CD14-positive monocyte (primary cell): ENCODE results near the gene KSR1. TPM values are rescaled to one million over a fixed set of nuclear protein-coding genes. Genes with fewer than 3 reads are reported as not detected.

Source experiments
- DNase-seq, 3 donors: peaks; one replicate each; pipeline ENCODE4 v3.0.0-alpha.2; 2011 to 2022
- H2AFZ ChIP-seq: 2 replicates; pipeline ENCODE4 v1.6.0; 2012; ENCODE audit warnings: mild to moderate bottlenecking, low read depth, low read length, inconsistent platforms; ENCODE audit not compliant: insufficient read depth, poor library complexity, severe bottlenecking
- H3K27ac ChIP-seq, 2 donors: 1 replicate in 1 of 2; 2 replicates in 1 of 2; pipeline ENCODE4 v1.5.1; 2012 to 2013; ENCODE audit warnings: low read length in 2 of 2, control low read depth in 1 of 2, inconsistent platforms in 1 of 2, low read depth in 1 of 2, mild to moderate bottlenecking in 1 of 2
- H3K27me3 ChIP-seq, 2 donors: one replicate each; pipeline versions ENCODE4 v1.6.0 to v1.6.1; 2011 to 2013; ENCODE audit warnings: low read length in 2 of 2; ENCODE audit not compliant: control insufficient read depth in 2 of 2, insufficient read depth in 2 of 2
- H3K36me3 ChIP-seq, 2 donors: replicated peaks in 1 of 2; 1 replicate in 1 of 2; 2 replicates in 1 of 2; pipeline versions ENCODE4 v1.5.1 to v1.6.1; 2012 to 2013; ENCODE audit warnings: low read length in 2 of 2, control low read depth in 1 of 2, inconsistent platforms in 1 of 2, mild to moderate bottlenecking in 1 of 2; ENCODE audit not compliant: insufficient read depth in 2 of 2, control insufficient read depth in 1 of 2
- H3K4me1 ChIP-seq, 2 donors: 1 replicate in 1 of 2; 2 replicates in 1 of 2; pipeline versions ENCODE4 v1.5.1 to v1.6.1; 2012 to 2013; ENCODE audit warnings: low read length in 2 of 2, control low read depth in 1 of 2, inconsistent platforms in 1 of 2, mild to moderate bottlenecking in 1 of 2, moderate library complexity in 1 of 2; ENCODE audit not compliant: insufficient read depth in 2 of 2, control insufficient read depth in 1 of 2
- H3K4me2 ChIP-seq: replicated peaks from 2 replicates; pipeline ENCODE3; 2012; ENCODE audit warnings: low read length, moderate library complexity, mild to moderate bottlenecking; ENCODE audit not compliant: poor library complexity, severe bottlenecking; ENCODE audit errors: extremely low read depth
- H3K4me3 ChIP-seq, 3 experiments: fragments of 200-600 bp in 1 of 3; sonication (generic) in 1 of 3; replicated peaks in 1 of 3; 1 replicate in 2 of 3; 2 replicates in 1 of 3; pipeline ENCODE4 v1.5.1; 2011 to 2013; ENCODE audit warnings: low read length in 3 of 3, mild to moderate bottlenecking in 3 of 3, control low read depth in 2 of 3, low read depth in 2 of 3, inconsistent platforms in 1 of 3, moderate library complexity in 1 of 3
- H3K79me2 ChIP-seq: 2 replicates; pipeline ENCODE4 v1.6.0; 2012; ENCODE audit warnings: mild to moderate bottlenecking, control low read depth, inconsistent platforms, low read length, moderate library complexity; ENCODE audit not compliant: insufficient read depth
- H3K9ac ChIP-seq: 2 replicates; pipeline ENCODE4 v1.6.0; 2017; ENCODE audit warnings: low read length, mild to moderate bottlenecking; ENCODE audit not compliant: insufficient read depth, poor library complexity, severe bottlenecking
- H3K9me3 ChIP-seq, 2 donors: replicated peaks in 1 of 2; 1 replicate in 1 of 2; 2 replicates in 1 of 2; pipeline versions ENCODE4 v1.5.1 to v1.6.1; 2012 to 2013; ENCODE audit warnings: low read length in 2 of 2, control low read depth in 1 of 2; ENCODE audit not compliant: control insufficient read depth in 1 of 2, insufficient read depth in 1 of 2
- H4K20me1 ChIP-seq: 2 replicates; pipeline ENCODE4 v1.6.0; 2012; ENCODE audit warnings: mild to moderate bottlenecking, low read length, control low read depth, moderate library complexity; ENCODE audit not compliant: insufficient read depth
- H3K27ac Mint-ChIP-seq, 7 donors: one replicate each; pipeline ENCODE4 v1.8.0; 2020; ENCODE audit warnings: mild to moderate bottlenecking in 7 of 7, mixed read lengths in 7 of 7, moderate library complexity in 6 of 7, inconsistent platforms in 2 of 7
- H3K27me3 Mint-ChIP-seq, 3 donors: one replicate each; pipeline ENCODE4 v1.8.0; 2021 to 2022; ENCODE audit warnings: low read depth in 3 of 3, mild to moderate bottlenecking in 3 of 3, mixed read lengths in 3 of 3, moderate library complexity in 3 of 3, inconsistent platforms in 1 of 3
- H3K36me3 Mint-ChIP-seq, 2 donors: one replicate each; pipeline ENCODE4 v1.8.0; 2020; ENCODE audit warnings: mixed read lengths in 2 of 2, inconsistent platforms in 1 of 2, mild to moderate bottlenecking in 1 of 2
- H3K4me1 Mint-ChIP-seq: one replicate; pipeline ENCODE4 v1.8.0; 2020; ENCODE audit warnings: mild to moderate bottlenecking, mixed read lengths
- H3K4me3 Mint-ChIP-seq, 2 donors: one replicate each; pipeline ENCODE4 v1.8.0; 2020; ENCODE audit warnings: mild to moderate bottlenecking in 2 of 2, mixed read lengths in 2 of 2, moderate library complexity in 1 of 2
- H3K9me3 Mint-ChIP-seq, 7 donors: one replicate each; pipeline ENCODE4 v1.8.0; 2020 to 2022; ENCODE audit warnings: mixed read lengths in 7 of 7, mild to moderate bottlenecking in 6 of 7, moderate library complexity in 6 of 7, inconsistent platforms in 2 of 7
- WGBS: methylation state at CpG from one replicate; pipeline ENCODE4 v1.1.5; 2013; ENCODE audit warnings: missing lambda C conversion rate; ENCODE audit not compliant: insufficient coverage; 5-methylcytosine and 5-hydroxymethylcytosine counted together
- intact Hi-C, 2 donors: fragments of 100-400 bp; cut with micrococcal nuclease; formaldehyde crosslinking; loops; one replicate each; pipeline versions ENCODE4 v1.15.0 to v1.15.1; 2023
- polyA plus RNA-seq, 3 donors: library from polyadenylated mRNA; depleted of rRNA in 1 of 3; unstranded in 2 of 3; stranded (reverse) in 1 of 3; fragments of 300-500 nt in 2 of 3; fragments of >200 nt in 1 of 3; fragmentation: Illumina TruSeq in 2 of 3; gene quantifications; 1 replicate in 2 of 3; 2 replicates in 1 of 3; pipeline ENCODE4 v1.2.3, GENCODE V29; 2012 to 2021
- TF ChIP-seq, protein P1 (sequence below): fragments of 200-600 bp; IDR thresholded peaks from one replicate; pipeline ENCODE4 v1.8.0; 2022; ENCODE audit warnings: antibody characterized with exemption, mild to moderate bottlenecking

Gene KSR1
- polyA plus RNA-seq, 3 donors: 1.2 to 111 (median 4.2) TPM

DNA sequence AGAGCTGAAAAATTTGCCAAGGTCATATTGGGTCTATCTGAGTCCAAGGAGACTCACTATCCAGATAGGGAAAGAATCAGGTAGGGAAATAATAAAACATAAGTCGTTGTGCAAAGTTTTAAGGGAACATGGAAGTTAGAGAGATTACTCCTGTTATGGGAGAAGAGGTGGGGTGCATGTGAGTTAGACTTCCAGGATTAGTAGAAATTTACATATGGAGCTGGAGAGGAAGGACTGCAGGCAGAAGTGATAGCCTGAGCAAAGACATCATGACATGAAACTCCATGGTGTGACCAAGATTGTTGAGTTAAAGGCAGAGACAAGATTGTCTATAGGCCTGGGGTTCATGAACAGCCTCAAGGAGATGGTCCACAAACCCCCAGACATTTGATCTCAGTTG is 5.8 kb upstream of the KSR1 start:
- intact Hi-C loops: no loop called here
- H3K4me3 Mint-ChIP-seq: no peak overlapping the region
- Histone ChIP-seq H3K9me3 (no peaks in the 10 kb centered on the region), H2AFZ (no peak overlapping the region), H3K4me2 (no peak overlapping the region), H3K36me3 (no peaks in the 10 kb centered on the region), H3K9ac (no peak overlapping the region), H3K27me3 (no peaks in the 10 kb centered on the region), H3K79me2 (no peaks in the 10 kb centered on the region), H4K20me1 (no peaks in the 10 kb centered on the region), H3K27ac (no peak overlapping the region), H3K4me3 (no peak overlapping the region), H3K4me1 (no peaks in the 10 kb centered on the region)
- H3K27me3 Mint-ChIP-seq: peaks cover 2 to 5% (median 3%) of the 10 kb centered on the region in 3 donors
- no peak for DNase-seq
- TF ChIP-seq, protein P1, sequence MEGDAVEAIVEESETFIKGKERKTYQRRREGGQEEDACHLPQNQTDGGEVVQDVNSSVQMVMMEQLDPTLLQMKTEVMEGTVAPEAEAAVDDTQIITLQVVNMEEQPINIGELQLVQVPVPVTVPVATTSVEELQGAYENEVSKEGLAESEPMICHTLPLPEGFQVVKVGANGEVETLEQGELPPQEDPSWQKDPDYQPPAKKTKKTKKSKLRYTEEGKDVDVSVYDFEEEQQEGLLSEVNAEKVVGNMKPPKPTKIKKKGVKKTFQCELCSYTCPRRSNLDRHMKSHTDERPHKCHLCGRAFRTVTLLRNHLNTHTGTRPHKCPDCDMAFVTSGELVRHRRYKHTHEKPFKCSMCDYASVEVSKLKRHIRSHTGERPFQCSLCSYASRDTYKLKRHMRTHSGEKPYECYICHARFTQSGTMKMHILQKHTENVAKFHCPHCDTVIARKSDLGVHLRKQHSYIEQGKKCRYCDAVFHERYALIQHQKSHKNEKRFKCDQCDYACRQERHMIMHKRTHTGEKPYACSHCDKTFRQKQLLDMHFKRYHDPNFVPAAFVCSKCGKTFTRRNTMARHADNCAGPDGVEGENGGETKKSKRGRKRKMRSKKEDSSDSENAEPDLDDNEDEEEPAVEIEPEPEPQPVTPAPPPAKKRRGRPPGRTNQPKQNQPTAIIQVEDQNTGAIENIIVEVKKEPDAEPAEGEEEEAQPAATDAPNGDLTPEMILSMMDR: no peak
- peak overlapping the region in 1 of 7 donors; percentile 39 for H3K27ac Mint-ChIP-seq
- no peaks in the 10 kb centered on the region for H3K9me3 Mint-ChIP-seq
- peaks cover 18% of the 10 kb centered on the region for H3K4me1 Mint-ChIP-seq
- 89% methylated on average over 1 of the region's 1 CpG for WGBS
- H3K36me3 Mint-ChIP-seq: no peaks in the 10 kb centered on the region

GRCh38 chr17:27451906-27452305 is 4.3 kb upstream of the KSR1 start:
- Histone ChIP-seq H3K36me3 (no peaks in the 10 kb centered on the region), H2AFZ (no peak overlapping the region), H3K4me3 (no peak overlapping the region), H3K27me3 (no peaks in the 10 kb centered on the region), H3K9me3 (no peaks in the 10 kb centered on the region), H3K4me2 (no peak overlapping the region), H3K4me1 (peaks cover 3 to 6% of the 10 kb centered on the region in 2 donors), H3K79me2 (peaks cover 4% of the 10 kb centered on the region), H3K9ac (no peak overlapping the region), H3K27ac (no peak overlapping the region), H4K20me1 (no peaks in the 10 kb centered on the region)
- Mint-ChIP-seq H3K27ac (peak overlapping the region in 1 of 7 donors; percentile 15), H3K27me3 (peaks cover 2 to 8% (median 7%) of the 10 kb centered on the region in 3 donors), H3K36me3 (no peaks in the 10 kb centered on the region), H3K4me3 (no peak overlapping the region), H3K9me3 (no peaks in the 10 kb centered on the region), H3K4me1 (peaks cover 12% of the 10 kb centered on the region)
- no peak for DNase-seq
- WGBS: 100% methylated on average over 1 of the region's 3 CpGs
- intact Hi-C loops: no loop called here
- TF ChIP-seq, protein P1: no peak
